SU-DHL-6 (cell line): ENCODE results near the gene ID1.
"Not testable (repeated sequence)": the region's sequence is repeated elsewhere in the genome, so short reads cannot be mapped to it uniquely, and the experiment has no call there.

Source experiments
- H2AFZ ChIP-seq: fragments of 200-600 bp; sonication (generic); 2 replicates; pipeline ENCODE4 v1.6.1; 2014; ENCODE audit warnings: low read depth, mild to moderate bottlenecking, moderate library complexity, mixed read lengths, antibody characterized with exemption, low read length; ENCODE audit not compliant: severe bottlenecking
- H3F3A ChIP-seq: fragments of 200-600 bp; shearing (Covaris generic); 2 replicates; pipeline ENCODE4 v1.6.0; 2016; ENCODE audit warnings: antibody characterized with exemption, mild to moderate bottlenecking; ENCODE audit not compliant: insufficient read depth
- H3K27ac ChIP-seq: fragments of 200-600 bp; sonication (generic); 2 replicates; pipeline ENCODE4 v1.5.1; 2016; ENCODE audit warnings: low read depth, mild to moderate bottlenecking, low read length, moderate library complexity, mixed read lengths
- H3K27me3 ChIP-seq: fragments of 200-600 bp; sonication (generic), shearing (Covaris generic); 2 replicates; pipeline ENCODE4 v1.6.0; 2014; ENCODE audit warnings: mild to moderate bottlenecking, low read length
- H3K36me3 ChIP-seq: fragments of 200-600 bp; sonication (generic); 2 replicates; pipeline ENCODE4 v1.6.1; 2014; ENCODE audit warnings: mild to moderate bottlenecking, low read length, mixed read lengths
- H3K4me2 ChIP-seq: fragments of 300-600, 200-600 bp; shearing (Covaris generic), sonication (generic); 2 replicates; pipeline ENCODE4 v1.6.0; 2014; ENCODE audit warnings: low read length, low read depth, mild to moderate bottlenecking; ENCODE audit not compliant: poor library complexity, severe bottlenecking
- H3K4me3 ChIP-seq: fragments of 200-600 bp; sonication (generic); 2 replicates; pipeline ENCODE4 v1.5.1; 2014; ENCODE audit warnings: antibody characterized with exemption, low read length, mild to moderate bottlenecking, mixed read lengths; ENCODE audit not compliant: insufficient read depth, poor library complexity, severe bottlenecking
- H3K79me2 ChIP-seq: fragments of 200-600 bp; sonication (generic); 2 replicates; pipeline ENCODE4 v1.6.1; 2014; ENCODE audit warnings: mild to moderate bottlenecking, low read length, moderate library complexity; ENCODE audit not compliant: insufficient read depth
- H3K9ac ChIP-seq: fragments of 200-600 bp; sonication (generic); 2 replicates; pipeline ENCODE4 v1.7.0; 2014; ENCODE audit warnings: mild to moderate bottlenecking, low read length
- H3K9me2 ChIP-seq: fragments of 200-600 bp; sonication (generic); replicated peaks from 2 replicates; pipeline ENCODE4 v1.6.1; 2014; ENCODE audit warnings: low read length; ENCODE audit not compliant: insufficient read depth
- H3K9me3 ChIP-seq: fragments of 200-600 bp; sonication (generic); 2 replicates; pipeline ENCODE4 v1.6.1; 2014; ENCODE audit warnings: low read length, mixed read lengths; ENCODE audit not compliant: insufficient read depth
- H4K20me1 ChIP-seq: fragments of 200-600 bp; sonication (generic); 2 replicates; pipeline ENCODE4 v1.6.1; 2014; ENCODE audit warnings: low read depth, mild to moderate bottlenecking, antibody characterized with exemption, low read length, moderate library complexity, mixed read lengths
- CTCF ChIP-seq: fragments of 200-600 bp; sonication (generic); IDR thresholded peaks from one replicate; pipeline ENCODE4 v1.5.1; 2017; ENCODE audit warnings: antibody characterized with exemption, mild to moderate bottlenecking, low read length, moderate library complexity; ENCODE audit not compliant: insufficient read depth, poor library complexity, severe bottlenecking
- EZH2phosphoT487 ChIP-seq: fragments of 200-600 bp; sonication (generic), shearing (Covaris generic); conservative IDR thresholded peaks from 2 replicates; pipeline ENCODE4 v1.6.1; 2018; ENCODE audit warnings: mild to moderate bottlenecking, antibody characterized with exemption, low read length, moderate library complexity, mixed read lengths

Gene ID1

GRCh38 chr20:31572701-31573554 lies 32.2 kb upstream of the ID1 start:
- H3F3A ChIP-seq: peaks cover 21% of the 10 kb centered on the region
- TF ChIP-seq CTCF (no peak), EZH2phosphoT487 (no peak)
- peak overlapping the region; percentile 69 for H3K4me2 ChIP-seq
- H3K79me2 ChIP-seq: no peaks in the 10 kb centered on the region
- H2AFZ ChIP-seq: peak overlapping the region; percentile 90
- H3K4me3 ChIP-seq: peak overlapping the region; percentile 79
- peak overlapping the region; percentile 78 for H3K9ac ChIP-seq
- no peaks in the 10 kb centered on the region for H3K36me3 ChIP-seq
- H3K27ac ChIP-seq: peak overlapping the region; percentile 80
- H3K9me3 ChIP-seq: no peaks in the 10 kb centered on the region
- no peaks in the 10 kb centered on the region for H4K20me1 ChIP-seq
- no peaks in the 10 kb centered on the region for H3K27me3 ChIP-seq
- H3K9me2 ChIP-seq: no peaks in the 10 kb centered on the region

- Histone ChIP-seq H3K27me3 (no peaks in the 10 kb centered on the region), H2AFZ (peak overlapping the region; percentile 90), H4K20me1 (no peaks in the 10 kb centered on the region), H3K9ac (peak overlapping the region; percentile 78), H3K9me2 (no peaks in the 10 kb centered on the region), H3K4me3 (peak overlapping the region; percentile 79), H3K4me2 (peak overlapping the region; percentile 69), H3K79me2 (no peaks in the 10 kb centered on the region), H3K27ac (peak overlapping the region; percentile 46; the same call in 1 of the 2 replicates), H3F3A (peaks cover 17% of the 10 kb centered on the region), H3K36me3 (no peaks in the 10 kb centered on the region), H3K9me3 (no peaks in the 10 kb centered on the region)
- TF ChIP-seq CTCF: no peak
- TF ChIP-seq EZH2phosphoT487: no peak
Observed at GRCh38 chr20:31573555-31574321, 31.4 kb upstream of the ID1 start.

- not testable (repeated sequence) for H2AFZ ChIP-seq, H4K20me1 ChIP-seq, H3K79me2 ChIP-seq, H3K9me2 ChIP-seq, H3K27ac ChIP-seq, H3K9ac ChIP-seq, H3K4me3 ChIP-seq, H3K27me3 ChIP-seq, H3K9me3 ChIP-seq, H3K4me2 ChIP-seq, H3K36me3 ChIP-seq
- peaks cover 17% of the 10 kb centered on the region for H3F3A ChIP-seq
Observed at GRCh38 chr20:31574986-31575385, 30.1 kb upstream of the ID1 start.
